B cell (primary cell): ENCODE measurements around the gene ADGRV1. TPM values are rescaled to one million over a fixed set of nuclear protein-coding genes. Genes with fewer than 3 reads are reported as not detected.

Experiments used
- ATAC-seq: fragments of 200-7000 bp; cut with Tn5 transposase; one replicate; pipeline ENCODE4 v1.10.0; 2021; ENCODE audit warnings: low read depth, mild to moderate bottlenecking, moderate number of reproducible peaks, moderate library complexity
- CTCF ChIA-PET: fragments of 350-600 bp; sonication (Branson Sonifier 250); formaldehyde crosslinking; loops from one replicate; lab custom pipeline; 2021; ENCODE audit warnings: antibody characterized with exemption, inconsistent platforms; lab: Charles Lee
- POLR2A ChIA-PET: fragments of 350-600 bp; sonication (Branson Sonifier 250); formaldehyde crosslinking; loops from one replicate; lab custom pipeline; 2021; ENCODE audit warnings: antibody characterized with exemption; lab: Charles Lee
- DNase-seq: peaks from one replicate; pipeline ENCODE4 v3.0.0; 2013
- H2AFZ ChIP-seq: 2 replicates; pipeline ENCODE4 v1.6.1; 2012; ENCODE audit warnings: mild to moderate bottlenecking, low read depth, low read length; ENCODE audit not compliant: insufficient read depth, poor library complexity, severe bottlenecking
- H3K27ac ChIP-seq, 2 donors: 1 replicate in 1 of 2; 2 replicates in 1 of 2; pipeline ENCODE4 v1.5.1; 2012 to 2013; ENCODE audit warnings: low read length in 2 of 2, mild to moderate bottlenecking in 2 of 2, moderate library complexity in 1 of 2
- H3K27me3 ChIP-seq, 4 experiments: fragments of 200-600 bp in 1 of 4; sonication (generic) in 1 of 4; replicated peaks in 1 of 4; 1 replicate in 2 of 4; 2 replicates in 2 of 4; pipeline versions ENCODE4 v1.6.1 to v1.7.0; 2013 to 2016; ENCODE audit warnings: low read length in 3 of 4, mild to moderate bottlenecking in 2 of 4, mixed read lengths in 1 of 4, moderate library complexity in 1 of 4; ENCODE audit not compliant: insufficient read depth in 4 of 4, control insufficient read depth in 3 of 4; ENCODE audit errors: control extremely low read depth in 1 of 4
- H3K36me3 ChIP-seq, 2 experiments: replicated peaks in 1 of 2; 1 replicate in 1 of 2; 2 replicates in 1 of 2; pipeline versions ENCODE4 v1.6.1 to v1.7.1; 2013; ENCODE audit warnings: low read length in 1 of 2; ENCODE audit not compliant: insufficient read depth in 2 of 2, control insufficient read depth in 1 of 2; ENCODE audit errors: control extremely low read depth in 1 of 2, extremely low read depth in 1 of 2
- H3K4me1 ChIP-seq, 2 donors: fragments of 200-600 bp in 1 of 2; sonication (generic) in 1 of 2; 1 replicate in 1 of 2; 2 replicates in 1 of 2; pipeline versions ENCODE4 v1.5.1 to v1.6.1; 2013 to 2017; ENCODE audit warnings: low read length in 2 of 2; ENCODE audit not compliant: control insufficient read depth in 2 of 2, insufficient read depth in 2 of 2
- H3K4me2 ChIP-seq: replicated peaks from 2 replicates; pipeline ENCODE3; 2012; ENCODE audit warnings: mild to moderate bottlenecking, low read depth, low read length; ENCODE audit not compliant: poor library complexity, severe bottlenecking
- H3K4me3 ChIP-seq, 5 experiments: fragments of 200-600 bp in 1 of 5; sonication (generic) in 1 of 5; 1 replicate in 3 of 5; 2 replicates in 2 of 5; pipeline versions ENCODE4 v1.5.1 to v1.7.0; 2011 to 2016; ENCODE audit warnings: low read length in 4 of 5, mild to moderate bottlenecking in 4 of 5, low read depth in 2 of 5, control low read depth in 1 of 5, moderate library complexity in 1 of 5; ENCODE audit not compliant: insufficient read depth in 1 of 5; ENCODE audit errors: control extremely low read depth in 1 of 5, extremely low read depth in 1 of 5
- H3K79me2 ChIP-seq: fragments of 200-600 bp; sonication (generic); one replicate; pipeline ENCODE4 v1.6.0; 2016; ENCODE audit warnings: low read length; ENCODE audit not compliant: control insufficient read depth, insufficient read depth
- H3K9ac ChIP-seq: fragments of 200-600 bp; sonication (generic); 2 replicates; pipeline ENCODE4 v1.6.1; 2017; ENCODE audit warnings: mild to moderate bottlenecking, low read length, moderate library complexity
- H3K9me3 ChIP-seq, 3 donors: one replicate each; pipeline versions ENCODE4 v1.6.1 to v1.7.1; 2013; ENCODE audit warnings: low read length in 2 of 3; ENCODE audit not compliant: control insufficient read depth in 2 of 3, insufficient read depth in 1 of 3; ENCODE audit errors: control extremely low read depth in 1 of 3
- H4K20me1 ChIP-seq: 2 replicates; pipeline ENCODE4 v1.6.0; 2012; ENCODE audit warnings: mild to moderate bottlenecking, low read length; ENCODE audit not compliant: insufficient read depth, control insufficient read depth, poor library complexity, severe bottlenecking
- H3K27ac Mint-ChIP-seq: one replicate; pipeline ENCODE4 v1.8.0; 2021; ENCODE audit warnings: mixed read lengths
- H3K27me3 Mint-ChIP-seq: one replicate; pipeline ENCODE4 v1.8.0; 2021; ENCODE audit warnings: mixed read lengths
- H3K4me1 Mint-ChIP-seq: one replicate; pipeline ENCODE4 v1.8.0; 2021; ENCODE audit warnings: mixed read lengths
- H3K4me3 Mint-ChIP-seq: one replicate; pipeline ENCODE4 v1.8.0; 2021; ENCODE audit warnings: mixed read lengths
- H3K9me3 Mint-ChIP-seq: one replicate; pipeline ENCODE4 v1.8.0; 2022; ENCODE audit warnings: mixed read lengths; ENCODE audit not compliant: insufficient read depth
- EZH2 ChIP-seq: IDR thresholded peaks from 2 replicates; pipeline ENCODE4 v1.6.1; 2012; ENCODE audit warnings: borderline replicate concordance, low read depth, mild to moderate bottlenecking, moderate library complexity, low read length; ENCODE audit not compliant: insufficient read depth, poor library complexity, severe bottlenecking
- WGBS: methylation state at CpG from one replicate; pipeline ENCODE4 v1.1.5; 2013; ENCODE audit warnings: missing lambda C conversion rate; ENCODE audit not compliant: insufficient coverage; 5-methylcytosine and 5-hydroxymethylcytosine counted together
- intact Hi-C: fragments of 100-400 bp; cut with micrococcal nuclease; formaldehyde crosslinking; loops from one replicate; pipeline ENCODE4 v1.10.0; 2022
- polyA plus RNA-seq: library from polyadenylated mRNA; depleted of rRNA; stranded (reverse); fragments of >200 nt; gene quantifications from 2 replicates; pipeline ENCODE4 v1.2.3, GENCODE V29; 2012
- total RNA-seq, 2 donors: library from RNA; stranded (reverse); fragments of 120-200 nt in 1 of 2; gene quantifications; 1 replicate in 1 of 2; 2 replicates in 1 of 2; pipeline versions ENCODE4 v1.2.3 to v1.2.4, GENCODE V29; 2013 to 2022
- TF ChIP-seq, protein P1 (sequence below): fragments of 200-600 bp; IDR thresholded peaks from one replicate; pipeline ENCODE4 v1.8.0; 2022; ENCODE audit warnings: antibody characterized with exemption, mild to moderate bottlenecking

The ADGRV1 gene
- total and polyA plus RNA-seq, 2 donors (not counting 1 experiment from before 2014, with no cell fraction given): 0.07 TPM; not detected in 1

DNA sequence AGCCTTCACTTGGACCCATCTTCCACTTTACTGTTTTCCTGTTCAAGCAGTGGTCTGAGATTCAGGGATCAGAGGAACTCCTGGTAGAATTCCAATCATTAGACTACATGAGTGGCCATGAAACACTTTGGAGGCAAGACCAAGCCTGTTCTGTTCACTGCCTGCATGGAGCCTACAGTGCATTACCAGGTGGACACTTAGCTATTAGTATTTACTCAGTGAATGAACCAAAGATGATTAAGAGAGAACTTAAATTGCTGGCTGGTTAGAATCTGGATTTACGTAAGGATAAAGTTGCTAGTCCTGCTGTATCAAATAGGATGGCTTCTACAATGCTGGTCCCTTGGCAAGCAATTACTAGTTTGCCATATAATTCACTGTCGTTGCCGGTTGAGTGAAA, 579.0 kb downstream of the ADGRV1 start:
- Mint-ChIP-seq H3K27me3 (peaks cover 3% of the 10 kb centered on the region), H3K9me3 (no peaks in the 10 kb centered on the region), H3K4me3 (no peak overlapping the region), H3K4me1 (no peaks in the 10 kb centered on the region), H3K27ac (no peak overlapping the region)
- no peak for ATAC-seq
- ChIA-PET POLR2A (no interaction called here), CTCF (no interaction called here)
- no peak overlapping the region for H3K4me3 ChIP-seq
- no peak overlapping the region for H3K27ac ChIP-seq
- no peak for TF ChIP-seq EZH2
- TF ChIP-seq, protein P1, sequence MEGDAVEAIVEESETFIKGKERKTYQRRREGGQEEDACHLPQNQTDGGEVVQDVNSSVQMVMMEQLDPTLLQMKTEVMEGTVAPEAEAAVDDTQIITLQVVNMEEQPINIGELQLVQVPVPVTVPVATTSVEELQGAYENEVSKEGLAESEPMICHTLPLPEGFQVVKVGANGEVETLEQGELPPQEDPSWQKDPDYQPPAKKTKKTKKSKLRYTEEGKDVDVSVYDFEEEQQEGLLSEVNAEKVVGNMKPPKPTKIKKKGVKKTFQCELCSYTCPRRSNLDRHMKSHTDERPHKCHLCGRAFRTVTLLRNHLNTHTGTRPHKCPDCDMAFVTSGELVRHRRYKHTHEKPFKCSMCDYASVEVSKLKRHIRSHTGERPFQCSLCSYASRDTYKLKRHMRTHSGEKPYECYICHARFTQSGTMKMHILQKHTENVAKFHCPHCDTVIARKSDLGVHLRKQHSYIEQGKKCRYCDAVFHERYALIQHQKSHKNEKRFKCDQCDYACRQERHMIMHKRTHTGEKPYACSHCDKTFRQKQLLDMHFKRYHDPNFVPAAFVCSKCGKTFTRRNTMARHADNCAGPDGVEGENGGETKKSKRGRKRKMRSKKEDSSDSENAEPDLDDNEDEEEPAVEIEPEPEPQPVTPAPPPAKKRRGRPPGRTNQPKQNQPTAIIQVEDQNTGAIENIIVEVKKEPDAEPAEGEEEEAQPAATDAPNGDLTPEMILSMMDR: no peak
- no peaks in the 10 kb centered on the region for H4K20me1 ChIP-seq
- no peak overlapping the region for H3K4me2 ChIP-seq
- no peaks in the 10 kb centered on the region for H3K9me3 ChIP-seq
- H2AFZ ChIP-seq: no peak overlapping the region
- no peaks in the 10 kb centered on the region for H3K27me3 ChIP-seq
- DNase-seq: no peak
- H3K4me1 ChIP-seq: no peaks in the 10 kb centered on the region
- intact Hi-C loops: no loop called here
- 100% methylated on average over 1 of the region's 3 CpGs for WGBS
- H3K79me2 ChIP-seq: no peaks in the 10 kb centered on the region
- H3K9ac ChIP-seq: no peak overlapping the region
- H3K36me3 ChIP-seq: no peaks in the 10 kb centered on the region

DNA sequence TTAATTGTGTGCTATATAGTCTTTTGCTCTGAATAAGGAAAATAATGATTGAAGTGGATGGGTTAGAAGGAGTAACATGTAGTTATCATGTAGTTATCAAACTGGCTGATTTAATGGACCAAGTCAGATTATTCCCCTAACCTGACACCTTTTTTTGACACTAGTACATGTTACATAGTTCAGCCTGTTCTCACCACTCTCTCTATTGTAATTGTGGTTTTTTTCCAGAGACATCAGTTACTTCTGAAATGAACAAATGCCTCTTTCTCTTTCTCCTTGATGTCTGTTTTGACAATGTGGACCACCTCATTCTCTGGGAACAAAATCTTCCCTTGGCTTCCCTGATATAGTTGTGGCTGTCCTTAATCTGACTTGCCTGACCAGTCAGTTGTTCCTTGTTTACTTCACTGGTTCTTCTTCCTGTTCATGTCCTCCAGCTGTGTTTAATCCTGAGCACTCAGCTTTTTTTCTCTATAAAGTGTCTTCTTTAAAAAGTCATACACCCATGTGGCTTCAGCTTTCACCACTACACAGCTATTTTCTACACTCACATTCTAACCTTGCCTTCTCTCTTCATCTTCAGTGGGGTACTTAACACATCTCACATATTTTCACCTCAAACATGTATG, 581.1 kb downstream of the ADGRV1 start:
- Histone ChIP-seq H3K79me2 (no peaks in the 10 kb centered on the region), H3K4me2 (no peak overlapping the region), H3K27ac (no peak overlapping the region), H3K27me3 (no peaks in the 10 kb centered on the region), H3K4me1 (no peaks in the 10 kb centered on the region), H3K4me3 (no peak overlapping the region), H3K9me3 (no peaks in the 10 kb centered on the region), H4K20me1 (no peaks in the 10 kb centered on the region), H2AFZ (no peak overlapping the region), H3K36me3 (no peaks in the 10 kb centered on the region), H3K9ac (no peak overlapping the region)
- CTCF ChIA-PET: no interaction called here
- ATAC-seq: no peak
- Mint-ChIP-seq H3K27ac (no peak overlapping the region), H3K27me3 (peaks cover 3% of the 10 kb centered on the region), H3K4me3 (no peak overlapping the region), H3K9me3 (no peaks in the 10 kb centered on the region), H3K4me1 (no peaks in the 10 kb centered on the region)
- intact Hi-C loops: no loop called here
- no peak for TF ChIP-seq EZH2
- TF ChIP-seq, protein P1: no peak
- DNase-seq: no peak
- POLR2A ChIA-PET: no interaction called here
